GM12865 (cell line): ENCODE data around the gene UGT2B10.

Experiments used
- DNase-seq: peaks from one replicate; pipeline ENCODE4 v3.0.0; 2010; ENCODE audit warnings: low read depth
- H3K4me3 ChIP-seq: 2 replicates; pipeline ENCODE4 v1.5.1; 2011; ENCODE audit warnings: mild to moderate bottlenecking, low read depth, low read length, control low read depth
- CTCF ChIP-seq: IDR thresholded peaks from 2 replicates; pipeline ENCODE4 v1.5.1; 2011; ENCODE audit warnings: low read length, control low read depth, low read depth, inconsistent platforms; ENCODE audit not compliant: insufficient read depth; ENCODE audit errors: missing control alignments

Gene UGT2B10

GRCh38 chr4:68859655-68860054, 43.9 kb downstream of the UGT2B10 start:
- TF ChIP-seq CTCF, result no peak
- DNase-seq, result no peak
- H3K4me3 ChIP-seq, result no peak overlapping the region

- no peak for DNase-seq
- TF ChIP-seq CTCF, result no peak
- H3K4me3 ChIP-seq, result no peak overlapping the region
These were observed 45.3 kb downstream of the UGT2B10 start for GRCh38 chr4:68861057-68861456.

DNA sequence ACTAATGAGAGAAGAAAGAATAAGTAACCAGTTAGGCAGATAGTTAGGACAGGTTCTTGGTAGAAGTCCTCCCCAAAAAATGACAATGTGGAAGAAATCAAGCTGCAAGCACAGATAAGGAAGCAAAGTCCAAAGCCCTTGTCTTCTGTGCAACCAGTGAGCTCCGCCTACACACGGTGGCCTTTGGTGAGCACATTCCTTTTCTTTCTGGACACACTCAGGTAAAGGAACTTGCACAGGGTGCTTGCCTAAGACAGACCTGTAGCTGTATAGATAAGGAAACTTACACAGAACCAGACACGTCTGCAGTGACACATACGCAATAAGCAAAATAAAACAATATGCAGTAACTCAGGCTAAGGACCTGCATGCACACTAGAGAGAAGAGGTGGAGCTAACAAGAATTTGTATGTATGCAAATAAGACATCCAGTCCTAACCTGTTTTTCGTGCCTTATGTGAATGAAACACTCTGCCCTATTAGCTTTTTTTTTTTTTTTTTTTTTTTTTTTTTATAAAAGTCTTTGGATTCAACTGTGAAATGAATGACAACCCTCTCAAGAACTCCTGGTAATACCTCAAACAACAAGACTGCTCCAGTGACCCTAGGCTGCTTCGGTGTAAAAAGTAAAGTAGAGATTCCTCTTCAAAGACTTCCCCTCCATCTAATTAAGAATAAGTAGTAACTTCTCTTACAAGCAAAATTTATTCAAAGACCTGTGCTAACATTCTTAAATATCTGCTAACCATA, 48.8 kb downstream of the UGT2B10 start:
- no peak for DNase-seq

DNA sequence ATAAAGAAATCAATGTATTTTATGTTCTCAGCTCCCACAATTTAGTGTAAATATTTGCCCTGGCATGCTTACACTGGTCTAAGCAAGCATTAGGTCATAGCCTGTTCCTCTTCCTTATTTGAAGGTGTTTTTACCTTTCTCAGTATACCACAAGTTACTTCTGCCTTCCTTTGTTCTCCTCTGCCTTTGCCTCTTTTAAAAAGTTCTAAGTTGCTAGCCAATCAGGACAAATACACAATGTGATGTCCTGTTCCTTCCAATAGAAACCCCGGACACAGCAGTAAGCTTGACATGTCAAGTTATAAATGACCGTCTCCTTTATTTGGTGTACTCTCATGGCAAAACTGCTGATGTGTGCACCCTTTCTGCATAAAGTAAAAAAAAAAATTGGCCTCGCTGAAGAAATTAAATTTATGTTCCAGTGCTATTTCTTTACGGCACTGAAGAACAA, 49.4 kb downstream of the UGT2B10 start:
- DNase-seq, result no peak
- TF ChIP-seq CTCF, result no peak
- no peak overlapping the region for H3K4me3 ChIP-seq

More for the DNA sequence above, 48.8 kb downstream of the UGT2B10 start:
- TF ChIP-seq CTCF, result no peak
- H3K4me3 ChIP-seq, result no peak overlapping the region

DNA sequence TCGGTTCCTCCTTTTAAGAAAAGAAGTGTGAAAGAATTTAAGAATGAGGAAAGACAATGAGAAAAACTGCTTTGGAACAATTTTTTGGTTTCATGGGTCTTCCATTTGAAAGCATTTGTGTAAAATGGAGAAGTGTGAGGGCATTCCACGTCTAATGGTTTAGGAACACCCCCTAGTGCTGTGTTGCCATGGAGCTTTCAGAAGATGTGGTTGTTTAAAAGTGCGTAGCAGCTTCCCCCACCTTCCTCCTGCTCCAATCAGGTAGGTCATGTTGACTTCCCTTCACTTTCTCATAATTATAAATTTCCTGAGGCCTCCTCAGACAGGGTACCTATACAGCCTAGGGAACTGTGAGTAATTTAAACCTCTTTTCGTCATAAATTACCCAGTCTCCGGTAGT, 50.0 kb downstream of the UGT2B10 start:
- TF ChIP-seq CTCF, result no peak
- no peak overlapping the region for H3K4me3 ChIP-seq
- no peak for DNase-seq

GRCh38 chr4:68869274-68869773, 53.5 kb downstream of the UGT2B10 start:
- no peak for DNase-seq
- no peak for TF ChIP-seq CTCF
- no peak overlapping the region for H3K4me3 ChIP-seq
